Loucy (cell line): ENCODE results near the gene LRRTM4.

Experiments used
- H2AFZ ChIP-seq: fragments of 200-600 bp; sonication (generic); 2 replicates; pipeline ENCODE4 v1.6.0; 2016; ENCODE audit warnings: antibody characterized with exemption, mild to moderate bottlenecking, low read length, moderate library complexity
- H3F3A ChIP-seq: fragments of 200-600 bp; 2 replicates; pipeline ENCODE4 v1.6.0; 2016; ENCODE audit warnings: antibody characterized with exemption, low read depth, mild to moderate bottlenecking
- H3K27me3 ChIP-seq: fragments of 200-600 bp; sonication (generic); 2 replicates; pipeline ENCODE4 v1.6.1; 2014; ENCODE audit warnings: low read length, mild to moderate bottlenecking; ENCODE audit not compliant: insufficient read depth, poor library complexity, severe bottlenecking
- H3K36me3 ChIP-seq: fragments of 200-600 bp; sonication (generic); 2 replicates; pipeline ENCODE4 v1.6.1; 2016; ENCODE audit warnings: low read length; ENCODE audit not compliant: insufficient read depth
- H3K4me1 ChIP-seq: fragments of 200-600 bp; sonication (generic); 2 replicates; pipeline ENCODE4 v1.5.1; 2014; ENCODE audit warnings: low read length, mild to moderate bottlenecking; ENCODE audit not compliant: insufficient read depth, poor library complexity, severe bottlenecking
- H3K4me2 ChIP-seq: fragments of 200-600 bp; sonication (generic); 2 replicates; pipeline ENCODE4 v1.6.0; 2014; ENCODE audit warnings: antibody characterized with exemption, low read length, low read depth, mild to moderate bottlenecking; ENCODE audit not compliant: poor library complexity, severe bottlenecking
- H3K4me3 ChIP-seq: fragments of 200-600 bp; sonication (generic); 2 replicates; pipeline ENCODE4 v1.5.1; 2014; ENCODE audit warnings: low read length, mild to moderate bottlenecking, mixed read lengths; ENCODE audit not compliant: poor library complexity, severe bottlenecking
- H3K79me2 ChIP-seq: fragments of 200-600 bp; sonication (generic); 2 replicates; pipeline ENCODE4 v1.6.1; 2014; ENCODE audit warnings: low read length; ENCODE audit not compliant: insufficient read depth
- H3K9ac ChIP-seq: fragments of 200-600 bp; sonication (generic); 2 replicates; pipeline ENCODE4 v1.6.0; 2014; ENCODE audit warnings: mild to moderate bottlenecking, low read depth, low read length, moderate library complexity; ENCODE audit not compliant: poor library complexity, severe bottlenecking
- H3K9me2 ChIP-seq: fragments of 200-600 bp; sonication (generic); replicated peaks from 2 replicates; pipeline ENCODE4 v1.6.1; 2016; ENCODE audit warnings: low read depth, low read length, mixed read lengths
- H3K9me3 ChIP-seq: fragments of 200-600 bp; sonication (generic); 2 replicates; pipeline ENCODE4 v1.6.1; 2014; ENCODE audit warnings: mild to moderate bottlenecking, antibody characterized with exemption, low read length, low read depth; ENCODE audit not compliant: insufficient read depth
- H4K20me1 ChIP-seq: fragments of 200-600 bp; sonication (generic); 2 replicates; pipeline ENCODE4 v1.6.0; 2014; ENCODE audit warnings: antibody characterized with exemption, low read length, mild to moderate bottlenecking; ENCODE audit not compliant: insufficient read depth, poor library complexity, severe bottlenecking
- CTCF ChIP-seq: fragments of 200-600 bp; sonication (generic); conservative IDR thresholded peaks from 2 replicates; pipeline ENCODE4 v1.5.1; 2014; ENCODE audit warnings: mild to moderate bottlenecking, antibody characterized with exemption, low read length
- EZH2phosphoT487 ChIP-seq: fragments of 200-600 bp; IDR thresholded peaks from 2 replicates; pipeline ENCODE4 v1.6.1; 2018; ENCODE audit warnings: antibody characterized with exemption, mild to moderate bottlenecking, moderate library complexity, borderline replicate concordance

LRRTM4 gene

GRCh38 chr2:77470096-77470495 lies 52.1 kb downstream of the LRRTM4 start:
- H3K9me3 ChIP-seq, result no peaks in the 10 kb centered on the region
- no peak overlapping the region for H2AFZ ChIP-seq
- H4K20me1 ChIP-seq, result no peaks in the 10 kb centered on the region
- no peaks in the 10 kb centered on the region for H3F3A ChIP-seq
- H3K27me3 ChIP-seq, result no peaks in the 10 kb centered on the region
- H3K4me1 ChIP-seq, result no peaks in the 10 kb centered on the region
- TF ChIP-seq EZH2phosphoT487 (no peak), CTCF (no peak)
- no peak overlapping the region for H3K9ac ChIP-seq
- H3K4me2 ChIP-seq, result no peak overlapping the region
- no peak overlapping the region for H3K4me3 ChIP-seq
- H3K9me2 ChIP-seq, result no peaks in the 10 kb centered on the region
- no peaks in the 10 kb centered on the region for H3K79me2 ChIP-seq
- no peaks in the 10 kb centered on the region for H3K36me3 ChIP-seq

- no peak overlapping the region for H2AFZ ChIP-seq
- no peaks in the 10 kb centered on the region for H4K20me1 ChIP-seq
- H3K4me2 ChIP-seq, result no peak overlapping the region
- no peaks in the 10 kb centered on the region for H3F3A ChIP-seq
- no peaks in the 10 kb centered on the region for H3K4me1 ChIP-seq
- no peak overlapping the region for H3K9ac ChIP-seq
- H3K79me2 ChIP-seq, result no peaks in the 10 kb centered on the region
- no peaks in the 10 kb centered on the region for H3K27me3 ChIP-seq
- TF ChIP-seq CTCF (no peak), EZH2phosphoT487 (no peak)
- no peaks in the 10 kb centered on the region for H3K36me3 ChIP-seq
- no peaks in the 10 kb centered on the region for H3K9me2 ChIP-seq
- no peak overlapping the region for H3K4me3 ChIP-seq
- no peaks in the 10 kb centered on the region for H3K9me3 ChIP-seq
These were observed 53.1 kb downstream of the LRRTM4 start for GRCh38 chr2:77469106-77469505.

- no peak overlapping the region for H3K4me3 ChIP-seq
- H3K4me1 ChIP-seq, result no peaks in the 10 kb centered on the region
- H3K27me3 ChIP-seq, result no peaks in the 10 kb centered on the region
- no peaks in the 10 kb centered on the region for H3K36me3 ChIP-seq
- H3K79me2 ChIP-seq, result no peaks in the 10 kb centered on the region
- H3K9ac ChIP-seq, result no peak overlapping the region
- no peaks in the 10 kb centered on the region for H4K20me1 ChIP-seq
- H3F3A ChIP-seq, result no peaks in the 10 kb centered on the region
- TF ChIP-seq CTCF (no peak), EZH2phosphoT487 (no peak)
- H3K9me2 ChIP-seq, result no peaks in the 10 kb centered on the region
- no peak overlapping the region for H3K4me2 ChIP-seq
- H2AFZ ChIP-seq, result no peak overlapping the region
- H3K9me3 ChIP-seq, result no peaks in the 10 kb centered on the region
These were observed 62.3 kb downstream of the LRRTM4 start for GRCh38 chr2:77459840-77460239.
